Activated T-cell treated with anti-CD3 and anti-CD28 coated beads for 24 hours (primary cell): Measurements from ENCODE around the gene PACSIN1.

Experiments used
- DNase-seq: peaks from one replicate; pipeline ENCODE4 v3.0.0-alpha.2; 2020; ENCODE audit warnings: low read depth

Gene PACSIN1

DNA sequence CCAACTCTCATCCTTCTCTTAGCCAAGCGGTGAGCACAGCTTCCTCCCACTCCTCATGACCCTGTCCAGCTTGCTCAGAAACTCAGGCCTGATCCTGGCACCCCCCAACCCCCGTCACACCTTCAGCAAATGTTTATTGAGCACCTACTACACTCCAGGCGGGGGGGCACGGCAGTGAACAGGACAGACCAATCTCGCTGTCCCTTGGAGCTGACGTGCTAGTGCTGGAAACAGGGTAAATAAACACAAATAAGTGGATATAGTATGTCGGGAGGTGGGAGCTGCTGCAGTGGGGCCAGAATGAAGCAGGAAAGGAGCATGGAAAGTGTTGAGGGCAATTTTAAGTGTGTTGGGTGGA lies 97.6 kb downstream of the PACSIN1 start:
- DNase-seq = no peak

DNA sequence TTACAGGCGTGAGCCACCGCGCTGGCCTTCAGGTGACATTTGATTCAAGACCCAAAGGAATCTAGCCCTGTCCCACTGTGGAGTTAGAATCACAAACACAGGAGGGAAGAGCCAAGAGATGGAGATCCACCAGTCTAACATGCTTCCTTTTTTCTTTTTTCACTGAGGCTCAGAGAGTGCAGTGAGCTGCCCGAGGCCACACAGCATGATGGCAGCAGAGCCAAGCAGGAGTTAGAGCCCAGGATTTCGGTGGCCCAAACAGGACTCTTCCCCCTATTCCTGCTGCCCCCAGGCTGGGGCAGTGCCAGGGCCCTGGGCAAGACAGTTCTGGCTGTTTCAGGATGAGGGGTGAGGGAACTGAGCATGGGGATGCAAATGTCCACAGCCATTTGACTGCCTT lies 98.3 kb downstream of the PACSIN1 start:
- DNase-seq = no peak

DNA sequence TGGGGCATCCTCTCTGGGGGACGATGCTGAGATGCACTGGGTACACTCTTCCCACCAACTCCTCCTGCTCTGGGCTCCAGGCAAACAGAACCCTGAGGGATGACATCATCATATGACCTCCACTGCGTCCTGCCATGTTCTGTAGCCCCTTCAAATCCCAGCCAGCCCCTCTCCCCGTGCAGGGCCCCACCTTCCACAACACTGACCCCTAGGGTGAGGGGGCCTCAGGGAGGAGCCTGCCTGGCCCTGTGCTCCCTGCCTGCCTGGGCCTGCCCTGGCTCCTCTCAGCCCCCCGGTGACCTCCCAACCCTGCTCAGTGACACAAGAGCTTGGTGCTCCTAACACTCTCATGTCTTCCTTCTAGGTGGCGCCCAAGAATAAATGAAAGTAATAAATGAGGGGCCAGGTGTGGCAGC lies 99.9 kb downstream of the PACSIN1 start:
- no peak for DNase-seq

DNA sequence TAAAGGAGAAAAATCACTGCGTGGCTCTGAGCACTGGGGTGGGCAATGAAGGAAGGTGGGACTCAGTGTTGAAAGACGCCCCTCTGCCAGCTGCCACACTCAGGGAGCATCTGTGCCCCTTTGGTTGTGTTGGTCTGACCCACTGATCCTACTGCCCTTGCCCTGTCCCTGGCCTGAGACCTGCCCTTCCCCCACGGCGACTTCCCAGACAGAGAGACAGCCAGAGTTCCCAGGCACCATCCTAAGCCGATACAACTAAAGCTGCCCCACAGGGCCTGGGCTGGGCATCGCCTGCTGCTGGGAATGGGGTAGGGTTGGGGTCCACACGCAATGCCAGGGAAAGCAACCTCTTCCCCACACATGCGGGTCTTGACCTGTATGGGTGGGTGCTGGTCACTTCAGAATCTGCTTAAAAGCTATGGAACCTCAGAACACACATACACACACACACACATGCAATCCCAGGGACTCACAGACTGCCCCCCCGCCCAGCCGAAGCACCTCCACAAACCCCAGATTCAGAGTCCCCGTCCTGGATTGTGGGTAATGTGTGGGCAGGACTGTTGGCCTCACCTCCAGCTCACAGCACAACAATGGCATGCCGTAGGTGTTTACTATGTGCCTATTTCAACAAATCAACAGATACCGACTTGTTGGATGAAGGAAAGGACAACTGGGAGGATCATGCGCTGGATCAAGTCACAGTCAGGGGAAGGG lies 101.1 kb downstream of the PACSIN1 start:
- DNase-seq = no peak

DNA sequence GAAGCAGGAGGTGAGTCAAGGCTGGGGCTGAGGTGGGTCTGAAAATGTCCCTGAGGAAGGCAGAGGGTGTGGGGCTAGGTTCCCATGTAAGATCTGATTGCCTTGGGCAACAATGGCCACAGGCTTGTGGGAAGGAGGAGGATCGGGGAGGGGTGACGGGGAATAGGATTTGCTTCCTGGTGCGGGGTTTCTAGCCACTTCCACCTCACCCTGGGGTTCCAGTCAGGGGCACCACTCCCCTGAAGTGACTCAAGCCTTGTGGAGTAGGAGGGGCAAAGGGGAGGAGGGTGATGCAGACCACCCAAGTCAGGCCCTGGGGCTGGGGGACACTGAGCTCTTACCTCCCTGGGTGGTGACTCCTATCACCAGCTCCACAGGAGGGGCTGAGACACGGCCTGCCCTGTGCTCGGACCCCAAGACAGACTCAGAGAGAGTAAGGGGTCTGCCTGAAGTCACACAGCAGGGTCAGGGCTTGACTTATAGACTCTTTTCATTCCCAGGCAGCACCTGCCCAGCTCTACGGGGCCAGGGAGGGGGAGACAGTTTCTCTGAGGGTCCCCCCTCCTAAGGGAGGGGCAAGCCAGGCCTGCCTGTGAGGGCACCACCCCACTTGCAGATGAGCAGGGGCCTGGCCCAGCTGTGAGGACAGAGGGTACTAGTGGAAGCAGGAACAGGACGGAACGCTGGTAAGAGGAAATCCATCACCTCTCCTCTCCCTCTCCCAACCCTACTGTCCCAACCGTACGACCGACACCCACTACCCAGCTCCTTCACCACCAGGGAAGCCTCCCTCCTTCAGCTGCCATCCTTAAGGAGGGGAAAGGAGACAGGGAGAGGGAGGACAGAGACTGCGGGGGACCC lies 102.7 kb downstream of the PACSIN1 start:
- no peak for DNase-seq

DNA sequence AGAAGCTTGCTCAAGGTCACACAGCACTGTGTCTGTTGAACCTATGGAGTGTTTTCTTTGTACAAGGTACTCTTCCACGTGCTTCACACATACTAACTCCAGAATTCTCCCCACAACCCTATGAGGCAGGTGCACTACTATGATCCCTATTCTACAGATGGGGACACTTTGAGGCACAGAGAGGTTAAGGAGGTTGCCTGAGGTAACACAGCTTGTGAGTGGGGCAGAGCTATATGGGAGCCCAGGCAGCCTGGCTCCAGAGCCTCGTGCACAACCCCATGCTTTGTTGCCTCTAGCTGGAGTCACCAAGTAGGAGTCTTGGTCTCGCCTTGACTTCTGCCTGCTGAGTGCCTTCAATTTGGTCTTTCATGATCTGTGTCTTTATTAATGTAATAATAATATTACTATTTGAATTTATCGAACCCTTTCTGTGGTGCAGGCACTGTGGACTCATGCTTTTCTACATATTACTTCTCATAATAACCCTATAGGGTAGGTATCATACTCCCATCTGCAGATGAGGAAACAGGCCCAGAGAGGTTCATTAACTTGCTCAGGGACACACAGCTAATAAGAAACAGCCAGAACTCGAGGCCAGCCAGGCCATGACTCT lies 103.6 kb downstream of the PACSIN1 start:
- DNase-seq = no peak

DNA sequence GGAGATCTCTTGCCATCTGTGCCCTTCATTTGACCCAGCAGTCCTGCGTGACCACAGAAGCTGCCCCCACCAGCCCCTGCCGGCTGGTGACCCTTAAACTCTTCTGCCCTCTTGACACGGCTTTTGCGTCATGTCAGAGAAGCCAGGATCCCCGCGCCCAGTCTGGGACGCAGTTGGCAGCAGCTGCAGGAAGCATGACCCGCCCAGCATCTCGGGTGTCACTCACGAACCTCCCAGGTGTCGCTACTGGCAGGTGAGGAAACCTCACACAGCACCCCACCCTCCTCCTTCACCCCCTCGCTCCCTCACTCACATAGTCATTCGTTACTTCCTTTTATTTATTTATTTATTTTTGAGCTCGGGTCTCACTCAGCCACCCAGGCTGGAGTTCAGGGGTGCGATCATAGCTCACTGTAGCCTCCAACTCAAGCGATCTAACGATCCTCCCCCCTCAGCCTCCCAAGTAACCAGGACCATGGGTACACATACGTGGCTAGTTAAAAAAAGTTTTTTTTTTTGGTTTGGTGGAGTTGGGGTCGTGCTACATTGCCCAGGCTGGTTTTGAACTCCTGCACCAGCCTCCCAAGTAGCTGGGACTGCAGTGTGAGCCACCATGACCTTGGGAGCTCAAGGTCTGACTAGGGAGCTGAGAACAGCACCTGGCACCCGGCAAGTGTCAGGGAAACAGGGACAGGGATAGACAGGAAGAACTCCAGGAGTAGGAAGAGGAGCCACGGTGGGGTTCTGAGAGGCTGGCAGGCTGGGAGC lies 104.4 kb downstream of the PACSIN1 start:
- DNase-seq = no peak

DNA sequence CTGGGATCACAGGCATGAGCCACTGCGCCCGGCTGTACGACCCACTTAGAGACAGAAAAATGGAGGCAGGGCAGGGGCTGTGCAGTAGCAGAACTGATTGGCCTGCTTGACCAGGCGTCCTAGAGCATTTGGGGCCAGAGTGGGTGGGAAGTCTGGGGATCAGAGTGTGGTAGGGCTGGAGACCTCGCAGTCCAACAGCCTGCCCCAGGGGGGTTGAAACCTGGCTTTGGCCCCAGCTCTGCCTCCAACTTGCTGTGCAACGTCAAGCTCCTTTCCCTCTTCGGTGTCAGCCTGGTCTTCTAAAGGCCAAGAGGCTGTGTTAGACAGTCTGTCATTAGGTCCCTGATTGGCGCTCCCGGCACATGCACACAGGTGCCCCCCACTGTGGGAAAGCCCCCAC lies 105.5 kb downstream of the PACSIN1 start:
- DNase-seq = no peak

DNA sequence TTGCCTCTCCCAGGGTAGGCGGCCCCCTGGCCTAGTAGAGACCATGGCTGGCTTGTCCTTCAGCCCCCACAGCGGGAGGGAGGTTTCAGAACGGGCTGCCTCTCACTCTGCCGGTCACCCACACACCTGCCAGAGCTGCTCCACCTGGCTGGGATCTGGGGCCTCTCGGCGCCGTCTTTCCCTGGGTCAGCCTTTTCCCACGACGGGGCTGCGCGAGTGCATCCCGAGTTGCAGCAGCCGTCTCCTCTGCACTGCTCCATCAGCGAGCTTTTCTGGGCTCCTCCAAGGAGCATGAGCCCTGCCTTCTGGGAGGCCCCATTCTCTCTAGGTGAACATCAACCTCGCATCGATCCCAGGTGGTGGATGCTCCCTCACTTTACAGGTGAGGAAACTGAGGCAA lies 106.1 kb downstream of the PACSIN1 start:
- DNase-seq = no peak

DNA sequence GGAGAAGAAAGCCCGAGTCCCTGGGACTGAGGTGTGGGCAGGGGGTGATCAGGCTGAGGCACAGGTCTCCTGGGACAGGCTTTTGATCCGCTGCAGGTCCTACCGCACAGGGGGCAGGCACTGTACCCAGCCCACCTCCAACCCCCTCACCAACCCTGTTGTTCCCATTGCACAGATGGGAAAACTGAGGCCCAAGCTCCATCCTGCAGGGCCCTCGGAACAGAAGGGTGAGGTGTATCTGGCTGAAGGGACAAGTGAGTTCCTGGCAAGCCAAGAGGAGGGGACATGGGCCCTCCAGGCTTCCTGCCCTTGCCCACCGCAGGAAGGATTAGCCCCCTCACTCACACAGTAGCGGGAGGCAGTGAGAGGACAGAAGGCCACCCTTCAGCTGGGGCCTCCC lies 106.7 kb downstream of the PACSIN1 start:
- DNase-seq = no peak

DNA sequence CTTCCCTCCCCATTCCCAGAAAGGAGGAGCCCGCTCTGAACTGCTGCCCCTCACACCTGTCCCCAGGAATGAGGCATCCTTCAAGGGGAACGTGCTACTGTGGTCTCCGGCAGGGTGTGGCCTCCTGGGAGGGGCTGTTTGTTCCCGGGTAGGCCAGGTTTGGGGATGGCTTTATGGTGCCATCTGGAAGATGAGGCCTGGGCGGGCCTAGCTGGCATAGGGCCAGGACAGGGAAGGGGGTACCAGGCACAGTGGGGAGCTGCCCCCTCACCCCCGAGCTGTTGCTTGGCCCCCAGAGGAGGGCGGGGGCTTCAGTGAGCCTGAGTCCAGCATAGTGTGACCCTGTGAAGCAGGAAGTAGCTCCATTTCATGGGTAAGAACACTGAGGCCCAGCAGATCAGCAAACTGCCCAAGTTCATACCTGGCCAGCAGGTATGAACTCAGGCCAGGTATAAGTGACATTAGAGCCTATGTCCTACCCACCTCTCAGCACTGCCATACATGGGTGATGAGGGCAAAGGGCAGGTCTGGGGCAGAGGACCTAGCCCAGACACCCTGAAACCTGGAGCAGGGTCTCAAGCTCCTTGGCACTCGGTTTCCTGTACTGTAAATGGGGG lies 107.8 kb downstream of the PACSIN1 start:
- DNase-seq = no peak

DNA sequence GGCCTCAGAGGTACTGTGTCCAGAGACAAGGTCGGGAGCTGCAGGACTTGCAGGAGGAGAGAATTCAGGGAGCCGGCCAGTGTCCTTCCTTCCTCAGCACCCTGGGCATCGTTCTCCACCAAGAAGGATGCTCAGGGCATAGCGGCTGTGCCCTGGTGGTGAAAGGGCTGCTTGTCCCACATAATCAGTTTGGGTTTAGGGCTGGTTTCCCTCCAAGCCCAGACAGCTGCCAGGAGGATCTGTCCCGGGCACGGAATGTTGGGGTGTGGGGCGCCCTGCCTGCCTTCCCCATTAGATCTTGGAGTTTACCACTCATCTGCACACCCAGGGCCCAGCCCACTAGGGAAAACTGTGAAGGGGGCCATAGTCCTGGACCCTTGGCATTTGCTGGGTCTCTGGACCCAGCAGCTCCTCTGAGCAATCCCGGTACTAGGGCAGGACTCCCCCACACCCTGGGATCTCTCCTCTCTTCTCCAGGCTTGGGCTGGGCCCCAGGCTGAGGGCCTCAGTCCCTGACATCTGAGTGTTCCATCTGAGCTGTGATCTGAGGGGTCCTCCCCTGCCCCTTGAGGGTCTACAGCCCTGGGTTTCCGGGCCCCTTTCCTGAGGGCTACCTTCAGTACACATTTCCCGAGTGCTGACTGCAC lies 108.9 kb downstream of the PACSIN1 start:
- no peak for DNase-seq

DNA sequence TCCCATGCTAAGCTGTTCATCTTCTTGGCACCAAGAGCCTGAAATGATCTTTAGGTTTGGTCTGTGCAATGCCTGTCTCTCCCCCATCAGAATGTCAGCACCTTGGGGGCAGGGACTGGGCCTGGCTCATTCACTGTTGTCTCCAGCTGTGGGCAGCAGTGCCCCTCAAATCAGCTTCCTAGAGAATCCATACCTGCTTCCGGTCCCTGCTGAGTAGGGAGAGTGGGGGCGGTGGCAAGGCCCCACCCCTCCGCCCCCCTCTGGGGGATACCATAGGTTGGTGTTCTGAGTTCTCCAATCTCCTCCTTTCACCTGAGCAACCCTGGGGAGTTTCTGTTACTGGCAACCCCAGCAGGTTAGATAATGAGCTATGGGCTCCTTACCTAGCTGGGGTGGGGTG lies 109.5 kb downstream of the PACSIN1 start:
- no peak for DNase-seq

DNA sequence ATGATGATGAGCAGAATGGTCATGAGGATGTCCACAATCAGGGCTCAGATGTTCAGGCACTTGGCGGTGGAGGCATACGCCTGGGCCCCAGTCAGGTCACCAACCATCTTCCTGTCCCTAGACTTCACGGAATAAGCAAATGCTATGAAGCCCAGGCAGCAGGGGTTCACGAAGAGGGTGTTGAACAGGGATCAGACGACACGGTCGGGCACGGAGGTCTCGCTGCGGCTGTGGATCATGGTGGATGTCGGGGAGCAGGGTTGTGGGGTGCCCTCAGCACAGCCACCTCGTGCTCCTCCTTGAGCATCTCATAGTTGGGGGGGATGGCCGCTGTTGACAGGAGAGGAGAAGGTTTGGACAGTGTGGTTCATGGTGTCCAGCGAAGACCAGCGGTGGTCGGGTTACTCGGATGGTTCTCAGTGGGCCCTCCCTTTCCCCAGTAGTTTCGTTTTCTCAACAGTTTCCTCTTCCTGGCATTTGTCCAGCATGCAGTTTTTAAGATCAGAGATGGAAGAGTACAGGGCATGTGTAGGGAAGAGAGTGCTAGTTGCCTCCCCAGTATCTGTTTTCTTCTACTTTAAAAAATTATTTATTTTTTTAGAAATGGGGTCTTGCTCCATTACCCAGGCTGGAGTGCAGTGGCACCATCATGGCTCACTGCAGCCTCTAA lies 110.5 kb downstream of the PACSIN1 start:
- DNase-seq = no peak

DNA sequence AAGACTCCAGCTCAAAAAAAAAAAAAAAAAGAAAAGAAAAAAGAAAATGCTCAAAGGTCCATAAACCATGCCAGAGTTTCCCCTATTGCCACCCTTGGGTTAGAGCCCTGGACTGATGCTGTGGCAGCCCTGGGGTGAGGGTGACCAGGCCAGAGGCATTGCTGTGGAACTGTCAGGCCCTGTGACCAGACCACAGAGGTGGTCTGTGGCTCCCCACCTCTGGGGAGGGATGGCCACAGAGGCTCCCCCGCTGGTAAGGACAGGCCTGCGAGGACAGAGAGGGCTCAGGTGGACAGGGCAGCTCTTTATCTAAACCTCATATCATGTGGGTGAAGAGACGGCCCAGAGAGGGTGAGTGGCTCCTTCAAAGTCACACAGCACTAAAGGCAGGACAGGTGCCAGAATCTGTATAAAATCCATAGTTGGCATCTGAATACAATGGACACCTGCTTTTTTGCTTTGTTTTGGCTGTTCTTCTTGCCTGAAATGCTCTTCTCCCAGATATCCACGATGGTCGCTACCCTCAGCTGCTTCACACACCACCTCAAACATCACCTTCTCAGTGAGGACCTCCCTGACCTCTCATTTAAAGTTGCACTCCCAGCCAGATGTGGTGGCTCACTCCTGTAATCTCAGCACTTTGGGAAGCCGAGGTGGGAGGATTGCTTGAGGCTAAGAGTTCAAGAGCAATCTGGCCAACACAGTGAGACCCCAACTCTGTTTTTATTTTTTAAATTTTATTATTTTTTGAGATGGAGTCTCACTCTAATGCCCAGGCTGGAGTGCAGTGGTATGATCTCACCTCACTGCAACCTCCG lies 112.8 kb downstream of the PACSIN1 start:
- DNase-seq = no peak

DNA sequence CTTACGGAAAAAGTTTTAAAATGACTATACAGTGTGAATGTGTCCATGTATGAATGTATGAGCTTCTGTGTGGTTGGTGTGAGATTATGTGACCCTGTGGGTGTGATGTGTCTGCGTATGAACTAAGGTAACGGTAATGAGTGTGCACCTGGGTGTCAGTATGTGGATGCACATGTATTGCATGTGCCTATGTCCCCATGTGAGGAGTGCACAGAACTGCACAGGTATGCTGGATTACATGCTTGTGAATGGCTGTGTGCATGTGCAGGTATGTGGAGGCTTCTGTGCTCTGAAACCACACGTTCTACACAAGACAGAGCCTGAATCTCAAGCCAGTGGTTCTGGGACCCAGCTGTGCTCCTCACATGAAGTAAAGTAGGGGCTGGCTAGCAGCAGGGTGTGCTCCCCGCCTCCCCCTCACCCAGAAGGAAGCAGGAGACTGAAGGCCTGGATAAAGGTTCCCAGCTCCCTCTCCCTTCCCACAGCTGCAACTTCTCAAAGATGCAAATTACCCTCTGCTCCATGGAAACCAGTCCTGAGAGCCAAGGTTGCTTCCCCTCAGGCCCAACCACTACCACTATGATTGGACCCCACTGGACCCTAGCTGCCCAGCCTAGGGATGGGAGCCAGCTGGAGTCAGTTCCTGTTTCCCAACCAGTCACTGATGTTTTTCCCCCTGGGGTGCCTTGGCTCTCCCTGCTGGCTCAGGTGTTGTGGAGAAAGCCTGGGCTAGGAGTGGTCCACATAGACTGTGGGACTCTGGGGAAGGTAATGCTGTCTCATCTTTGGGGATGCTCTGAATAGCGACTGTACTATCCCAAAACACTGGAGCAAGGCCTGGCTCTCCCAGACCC lies 115.1 kb downstream of the PACSIN1 start:
- no peak for DNase-seq

DNA sequence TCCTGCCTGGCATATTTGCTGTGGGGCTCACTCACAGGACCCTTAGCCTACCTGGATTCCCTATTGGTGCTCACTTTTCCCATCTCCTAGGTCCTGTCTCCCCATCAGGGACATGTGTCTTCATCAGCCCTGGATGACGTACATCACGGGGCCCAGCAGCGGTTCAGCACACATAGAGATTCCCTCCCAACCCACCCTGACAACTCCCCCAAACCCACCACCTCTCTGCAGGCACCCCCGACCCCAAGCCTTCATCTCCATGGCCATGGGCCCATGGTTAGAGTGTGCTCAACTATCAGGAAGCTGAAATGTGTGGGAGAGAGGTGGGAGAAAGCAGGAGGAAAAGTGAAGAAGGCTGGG lies 115.7 kb downstream of the PACSIN1 start:
- no peak for DNase-seq

DNA sequence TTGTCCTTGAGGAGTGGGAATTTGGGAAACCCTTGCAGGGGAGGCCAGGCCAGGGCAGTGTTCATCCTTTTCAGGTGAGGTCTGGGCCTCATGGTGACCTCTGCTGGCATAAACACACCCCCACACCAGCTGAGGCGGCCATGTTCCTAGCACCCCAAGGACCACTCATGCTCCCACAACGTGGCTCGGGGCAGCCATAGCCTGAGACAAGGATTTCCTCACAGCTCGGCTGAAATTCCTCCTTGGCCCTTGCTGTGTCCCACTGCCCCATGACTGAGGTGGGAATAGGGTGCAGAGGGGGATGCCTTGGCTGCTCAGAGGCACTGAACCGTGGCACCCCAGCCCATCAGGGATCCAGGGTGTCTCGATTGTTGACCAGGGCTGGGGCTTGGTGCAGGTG lies 117.6 kb downstream of the PACSIN1 start:
- no peak for DNase-seq
